ENCODE measurements around the gene HERC4.
"Not testable (repeated sequence)": the region's sequence is repeated elsewhere in the genome, so short reads cannot be mapped to it uniquely, and the experiment has no call there.

The HERC4 gene

GRCh38 chr10:67959839-67960476 lies 115.1 kb downstream of the HERC4 start:
- no peak for DNase-seq

DNA sequence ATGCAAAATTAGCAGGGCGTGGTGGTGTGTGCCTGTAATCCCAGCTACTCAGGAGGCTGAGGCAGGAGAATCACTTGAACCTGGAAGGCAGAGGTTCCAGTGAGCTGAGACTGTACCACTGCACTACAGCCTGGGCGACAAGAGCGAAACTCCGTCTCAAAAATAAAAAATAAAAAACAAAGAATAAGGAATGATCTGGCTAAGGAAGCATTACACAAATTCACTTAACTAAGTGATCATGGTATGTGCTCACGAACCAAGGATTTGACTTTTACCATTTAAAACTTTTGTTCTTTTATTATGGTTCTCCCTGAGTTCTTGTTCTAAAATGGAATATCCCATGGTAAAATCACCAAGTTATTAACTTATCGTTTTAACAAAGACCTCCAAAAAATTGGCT lies 119.5 kb downstream of the HERC4 start:
- no peak for DNase-seq

- no peak for DNase-seq
Observed at GRCh38 chr10:67943917-67944316, 131.2 kb downstream of the HERC4 start.

- no peak for DNase-seq
Observed at GRCh38 chr10:67936416-67936815, 138.7 kb downstream of the HERC4 start.

- DNase-seq: no peak
Observed at GRCh38 chr10:67935223-67935622, 139.9 kb downstream of the HERC4 start.

- DNase-seq: peak in 1 of 2 donors; percentile 37
Observed at GRCh38 chr10:67934336-67934735, 140.7 kb downstream of the HERC4 start.

DNA sequence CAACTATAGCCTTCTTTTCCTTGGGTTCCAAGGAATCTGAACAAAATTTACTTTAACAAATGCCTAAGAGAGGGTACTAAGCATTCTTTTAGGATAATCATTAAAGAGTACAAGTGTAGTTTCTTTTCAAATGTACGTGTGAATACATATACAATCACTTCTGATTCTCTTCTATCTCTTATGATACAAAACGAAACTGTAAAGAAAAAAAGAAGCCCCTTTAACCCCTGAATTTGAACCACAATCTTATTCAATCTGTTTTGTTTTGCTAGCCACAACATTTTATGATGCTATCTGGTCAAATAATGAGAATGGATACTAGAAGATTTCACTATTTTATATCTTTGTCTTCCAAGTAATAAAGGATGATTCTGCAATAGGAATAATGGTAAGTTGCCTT lies 141.9 kb downstream of the HERC4 start:
- DNase-seq: no peak

DNA sequence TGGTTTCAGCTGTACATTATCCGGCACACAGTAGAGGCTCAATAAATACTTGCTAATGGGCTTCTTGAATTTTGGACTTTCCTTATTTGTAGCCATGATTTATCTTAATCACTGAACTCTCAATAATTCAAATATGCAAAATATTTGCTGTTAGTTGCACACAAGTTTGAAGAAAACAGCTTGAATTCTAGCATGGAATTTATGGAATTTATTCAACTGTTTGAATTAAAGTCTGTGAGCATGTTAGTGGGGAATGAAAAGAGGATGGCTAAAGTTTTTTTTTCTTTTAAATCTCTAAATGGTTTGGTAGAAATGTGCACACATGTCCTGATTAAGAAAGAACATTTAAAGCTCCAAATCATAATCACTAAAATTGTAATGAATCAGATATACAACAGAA lies 148.1 kb downstream of the HERC4 start:
- no peak for DNase-seq

DNA sequence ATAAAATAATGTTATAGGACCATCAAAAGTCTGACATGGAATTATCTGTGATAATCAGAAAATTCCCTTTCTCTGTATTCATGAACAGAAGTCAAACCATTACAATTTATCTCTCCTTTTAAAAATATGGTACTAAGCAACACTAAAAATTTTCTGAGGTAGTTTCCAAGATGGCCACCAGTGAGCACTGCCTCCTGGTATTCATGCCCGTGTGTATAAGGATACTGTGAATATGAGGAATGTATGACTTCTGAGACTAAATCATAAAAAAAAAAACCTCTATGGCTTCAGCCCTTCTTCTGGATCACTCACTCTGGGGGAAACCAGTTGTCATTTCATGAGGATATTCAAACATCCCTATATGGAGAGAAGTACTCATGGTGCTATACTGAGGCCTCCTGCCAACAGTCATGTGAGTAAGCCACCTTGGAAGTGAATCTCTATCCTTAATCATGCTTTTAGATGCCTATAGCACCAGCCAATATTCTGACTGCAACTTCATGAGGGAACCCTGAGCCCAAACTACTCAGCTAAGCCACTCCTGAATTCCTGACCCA lies 149.6 kb downstream of the HERC4 start:
- no peak for DNase-seq

GRCh38 chr10:67924136-67924535 lies 150.9 kb downstream of the HERC4 start:
- no peak for DNase-seq

- no peak for DNase-seq
Observed at GRCh38 chr10:67923551-67923950, 151.5 kb downstream of the HERC4 start.

- DNase-seq: no peak
Observed at GRCh38 chr10:67921065-67921464, 154.0 kb downstream of the HERC4 start.

GRCh38 chr10:67917679-67918078 lies 157.4 kb downstream of the HERC4 start:
- no peak for DNase-seq

DNA sequence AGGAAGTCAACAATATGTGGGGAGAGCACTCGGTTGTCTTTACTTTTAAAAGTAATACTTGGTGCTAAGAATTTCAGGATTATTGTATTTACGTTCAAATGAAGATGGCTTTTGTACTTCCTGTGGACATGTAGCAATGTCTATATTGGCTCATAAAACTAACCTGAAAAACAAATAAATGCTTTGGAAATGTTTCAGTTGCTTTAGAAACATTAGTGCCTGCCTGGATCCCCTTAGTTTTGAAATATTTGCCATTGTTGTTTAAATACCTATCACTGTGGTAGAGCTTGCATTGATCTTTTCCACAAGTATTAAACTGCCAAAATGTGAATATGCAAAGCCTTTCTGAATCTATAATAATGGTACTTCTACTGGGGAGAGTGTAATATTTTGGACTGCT lies 157.9 kb downstream of the HERC4 start:
- no peak for DNase-seq

DNA sequence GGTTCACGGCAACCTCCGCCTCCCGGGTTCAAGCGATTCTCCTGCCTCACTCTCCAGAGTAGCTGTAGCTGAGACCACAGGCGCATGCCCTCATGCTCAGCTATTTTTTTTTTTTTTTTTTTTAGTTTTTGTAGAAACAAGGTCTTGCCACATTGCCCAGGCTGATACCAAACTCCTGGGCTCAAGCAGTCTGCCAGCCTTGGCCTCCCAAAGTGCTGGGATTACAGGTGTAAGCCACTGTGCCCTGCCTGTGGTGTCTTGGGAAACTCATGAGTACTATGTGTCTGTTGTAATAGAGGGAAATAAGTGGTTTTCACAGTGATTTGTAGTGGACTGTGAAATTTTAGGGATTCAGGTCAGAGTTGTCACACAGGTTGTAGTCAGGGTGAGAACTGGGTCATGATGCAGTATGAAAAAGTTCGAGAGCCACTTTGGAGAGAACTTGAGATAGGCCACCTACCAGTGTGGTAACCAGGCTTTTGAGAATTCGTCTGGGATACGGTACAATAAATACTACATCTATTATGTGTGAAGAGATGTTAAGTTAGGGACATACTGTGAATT lies 160.2 kb downstream of the HERC4 start:
- no peak for DNase-seq

GRCh38 chr10:67912331-67912946 lies 162.6 kb downstream of the HERC4 start:
- DNase-seq: no peak

GRCh38 chr10:67903581-67903980 lies 171.5 kb downstream of the HERC4 start:
- DNase-seq: no peak

DNA sequence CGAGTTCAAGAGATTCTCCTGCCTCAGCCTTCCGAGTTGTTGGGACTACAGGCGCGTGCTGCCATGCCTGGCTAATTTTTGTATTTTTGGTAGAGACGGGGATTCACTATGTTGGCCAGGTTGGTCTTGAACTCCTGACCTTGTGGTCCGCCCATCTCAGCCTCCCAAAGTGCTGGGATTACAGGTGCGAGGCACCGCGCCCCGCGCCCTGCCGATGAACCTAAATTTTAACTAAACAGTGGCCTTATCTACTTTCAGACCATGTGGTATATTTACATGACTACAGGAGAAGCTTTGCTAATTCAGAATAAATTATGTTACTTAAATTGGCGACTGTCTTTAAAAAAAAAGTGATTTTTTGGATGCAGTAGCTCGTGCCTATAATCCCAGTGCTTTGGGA lies 181.4 kb downstream of the HERC4 start:
- DNase-seq: no peak

- DNase-seq: peak; percentile 59 to 81
Observed at GRCh38 chr10:67884842-67885670, 190.0 kb downstream of the HERC4 start.

DNA sequence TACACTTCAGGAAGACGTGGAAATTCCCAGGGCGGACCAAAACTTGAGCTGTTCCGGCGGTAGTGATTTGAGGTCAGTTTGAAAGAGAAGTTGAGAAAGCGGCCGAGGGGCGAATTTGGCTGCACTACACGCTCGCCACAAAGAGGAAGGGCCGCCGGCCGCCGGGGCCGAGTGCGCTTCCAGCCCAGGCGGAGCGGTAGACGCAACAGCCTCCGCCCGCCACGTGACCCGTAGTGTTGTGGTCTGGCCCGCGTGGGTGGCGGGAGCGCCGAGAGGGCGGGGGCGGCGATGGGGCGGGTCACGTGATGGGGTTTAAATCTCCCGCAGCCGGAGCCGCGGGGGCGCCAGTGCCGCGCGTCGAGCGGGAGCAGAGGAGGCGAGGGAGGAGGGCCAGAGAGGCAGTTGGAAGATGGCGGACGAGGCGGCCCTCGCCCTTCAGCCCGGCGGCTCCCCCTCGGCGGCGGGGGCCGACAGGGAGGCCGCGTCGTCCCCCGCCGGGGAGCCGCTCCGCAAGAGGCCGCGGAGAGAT lies 190.7 kb downstream of the HERC4 start, which contains the start of gene SIRT1:
SIRT1 (plus strand) TSS at position 344 of the 529 bp plus-strand sequence; CDS start at position 410, 66 bp downstream.
- DNase-seq: peak; percentile 87 to 91

GRCh38 chr10:67883710-67884312 lies 191.3 kb downstream of the HERC4 start:
- DNase-seq: no peak

- DNase-seq: no peak
Observed at GRCh38 chr10:67878133-67878532, 196.9 kb downstream of the HERC4 start.

GRCh38 chr10:67877421-67877820 lies 197.7 kb downstream of the HERC4 start:
- DNase-seq: not testable (repeated sequence)
